CD4-positive, alpha-beta memory T cell (primary cell): ENCODE results near the gene CHCT1. TPM values are rescaled to one million over a fixed set of nuclear protein-coding genes. Genes with fewer than 3 reads are reported as not detected.

Experiments
- CTCF ChIA-PET: fragments of 350-600 bp; sonication (Branson Sonifier 250); formaldehyde crosslinking; loops from one replicate; lab custom pipeline; 2021; ENCODE audit warnings: inconsistent platforms; ENCODE audit not compliant: partially characterized antibody; lab: Charles Lee
- POLR2A ChIA-PET: fragments of 350-600 bp; sonication (Branson Sonifier 250); formaldehyde crosslinking; loops from one replicate; lab custom pipeline; 2021; ENCODE audit not compliant: partially characterized antibody; lab: Charles Lee
- DNase-seq, 5 donors: peaks; one replicate each; pipeline versions ENCODE4 v3.0.0 to v3.0.0-alpha.2; 2020 to 2022; ENCODE audit warnings: mixed read lengths in 1 of 5
- H3K27ac ChIP-seq: one replicate; pipeline ENCODE4 v1.7.0; 2013; ENCODE audit warnings: low read depth, low read length
- H3K27me3 ChIP-seq: 2 replicates; pipeline ENCODE4 v1.7.0; 2013; ENCODE audit warnings: mild to moderate bottlenecking, low read length, moderate library complexity; ENCODE audit not compliant: insufficient read depth
- H3K36me3 ChIP-seq: 2 replicates; pipeline ENCODE4 v1.7.0; 2013; ENCODE audit warnings: mild to moderate bottlenecking, low read length, moderate library complexity; ENCODE audit not compliant: insufficient read depth
- H3K4me1 ChIP-seq: 2 replicates; pipeline ENCODE4 v1.7.0; 2013; ENCODE audit warnings: mild to moderate bottlenecking, low read length, moderate library complexity; ENCODE audit not compliant: insufficient read depth
- H3K4me3 ChIP-seq, 2 donors: one replicate each; pipeline ENCODE4 v1.7.0; 2013; ENCODE audit warnings: low read length in 2 of 2, mild to moderate bottlenecking in 1 of 2
- H3K9me3 ChIP-seq, 2 donors: one replicate each; pipeline ENCODE4 v1.7.0; 2013; ENCODE audit warnings: low read length in 2 of 2, control low read depth in 1 of 2; ENCODE audit not compliant: control insufficient read depth in 1 of 2
- H3K27ac Mint-ChIP-seq, 7 donors: one replicate each; pipeline ENCODE4 v1.8.0; 2020 to 2021; ENCODE audit warnings: mixed read lengths in 7 of 7, mild to moderate bottlenecking in 6 of 7, inconsistent platforms in 3 of 7, moderate library complexity in 3 of 7
- H3K27me3 Mint-ChIP-seq, 2 donors: one replicate each; pipeline ENCODE4 v1.8.0; 2020 to 2021; ENCODE audit warnings: mixed read lengths in 2 of 2
- H3K36me3 Mint-ChIP-seq, 2 donors: one replicate each; pipeline ENCODE4 v1.8.0; 2020 to 2021; ENCODE audit warnings: mixed read lengths in 2 of 2, inconsistent platforms in 1 of 2, mild to moderate bottlenecking in 1 of 2
- H3K4me1 Mint-ChIP-seq, 4 donors: one replicate each; pipeline ENCODE4 v1.8.0; 2020 to 2021; ENCODE audit warnings: mixed read lengths in 4 of 4, mild to moderate bottlenecking in 1 of 4
- H3K4me3 Mint-ChIP-seq, 8 donors: one replicate each; pipeline ENCODE4 v1.8.0; 2020 to 2021; ENCODE audit warnings: mixed read lengths in 8 of 8, mild to moderate bottlenecking in 7 of 8, moderate library complexity in 6 of 8, inconsistent platforms in 3 of 8
- H3K9me3 Mint-ChIP-seq, 8 donors: one replicate each; pipeline ENCODE4 v1.8.0; 2020 to 2021; ENCODE audit warnings: mixed read lengths in 8 of 8, mild to moderate bottlenecking in 5 of 8, inconsistent platforms in 3 of 8, moderate library complexity in 1 of 8
- intact Hi-C: fragments of 100-400 bp; cut with micrococcal nuclease; formaldehyde crosslinking; loops from one replicate; pipeline ENCODE4 v1.15.1; 2023
- polyA plus RNA-seq, 2 donors: library from polyadenylated mRNA; unstranded; fragments of 300-500 nt; fragmentation: Illumina TruSeq; gene quantifications; one replicate each; pipeline ENCODE4 v1.2.3, GENCODE V29; 2021
- total RNA-seq, 2 experiments: library from RNA; stranded (reverse); gene quantifications; one replicate each; pipeline ENCODE4 v1.2.3, GENCODE V29; 2021

CHCT1 gene
- total and polyA plus RNA-seq, 4 experiments from 2014 or later: 0.54 TPM; not detected in 3

DNA sequence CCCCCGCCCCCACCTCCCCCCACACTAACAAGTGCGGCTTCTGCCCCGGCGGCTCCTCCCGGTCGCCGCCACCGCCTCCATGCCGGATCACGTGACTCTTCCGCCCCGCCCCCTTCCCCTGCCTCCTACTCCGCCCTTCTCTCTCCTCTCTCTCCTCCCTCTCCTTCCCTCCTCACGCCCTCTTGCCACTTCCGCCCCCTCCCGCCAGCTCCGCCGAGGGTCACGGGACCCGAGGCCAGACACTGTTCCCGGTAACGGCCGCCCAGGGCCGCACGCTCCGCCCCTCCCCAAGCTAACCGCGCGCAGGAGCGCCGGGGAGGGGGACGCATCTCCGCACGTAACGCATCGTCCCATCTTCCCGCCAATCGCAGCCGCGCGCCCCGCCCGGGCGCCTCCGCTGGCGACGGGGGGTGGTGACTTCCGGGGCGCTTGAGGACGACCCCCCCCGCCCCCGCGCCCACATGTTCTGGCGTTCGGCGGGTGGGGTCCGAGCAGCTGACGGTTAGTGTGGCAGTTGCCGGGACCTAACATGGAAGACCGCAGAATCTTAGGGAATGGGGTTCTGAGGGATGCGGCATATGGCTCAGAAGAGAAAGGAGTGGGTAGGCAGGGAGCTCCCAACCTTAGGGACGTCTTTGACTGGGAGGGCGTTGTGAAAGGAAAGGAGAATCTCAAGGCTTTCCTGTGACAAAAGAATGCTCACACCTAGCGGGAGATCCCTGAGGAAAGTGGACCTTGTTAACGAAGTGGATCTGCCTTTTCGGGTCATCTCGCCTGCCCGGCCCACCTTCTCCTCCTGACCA, 30.0 kb upstream of the CHCT1 start, which contains the start of gene USP32:
USP32 (minus strand) TSS at position 92 of the 803 bp plus-strand sequence. CDS start 194 bp downstream, outside the sequence.
- Histone ChIP-seq H3K9me3 (no peaks in the 10 kb centered on the region), H3K36me3 (no peaks in the 10 kb centered on the region), H3K4me1 (peaks cover 22% of the 10 kb centered on the region), H3K4me3 (peak within 1 kb of the TSS; percentile 47 to 67), H3K27ac (peak within 1 kb of the TSS; percentile 84), H3K27me3 (no peaks in the 10 kb centered on the region)
- H3K36me3 Mint-ChIP-seq: peaks cover 0 to 17% of the 10 kb centered on the region in 2 donors
- DNase-seq: peak; percentile 96 to 98 (median 97)
- intact Hi-C loops: loop anchor here (1.0 to 5.0 kb wide), 6 partner anchors 29 to 500 kb away; partner anchors contain the start of genes APPBP2, BCAS3, HEATR6 and RPS6KB1
- H3K27me3 Mint-ChIP-seq: no peaks in the 10 kb centered on the region
- POLR2A ChIA-PET: interaction anchor here (0.6 to 1.7 kb wide), 14 partner anchors 8 to 1239 kb away, joined by 3 to 11 read pairs (median 3); partner anchors contain the start of genes BCAS3, CLTC, HEATR6 and PPM1D
- H3K9me3 Mint-ChIP-seq: no peaks in the 10 kb centered on the region
- H3K27ac Mint-ChIP-seq: peak within 1 kb of the TSS; percentile 96 to 99 (median 98)
- CTCF ChIA-PET: interaction anchor here (1.0 to 1.4 kb wide), 3 partner anchors 27 to 30 kb away, joined by 3 to 5 read pairs (median 4); no protein-coding TSS in a partner anchor
- H3K4me3 Mint-ChIP-seq: peak within 1 kb of the TSS; percentile 92 to 97 (median 96)
- peaks cover 30 to 49% (median 36%) of the 10 kb centered on the region in 4 donors for H3K4me1 Mint-ChIP-seq

DNA sequence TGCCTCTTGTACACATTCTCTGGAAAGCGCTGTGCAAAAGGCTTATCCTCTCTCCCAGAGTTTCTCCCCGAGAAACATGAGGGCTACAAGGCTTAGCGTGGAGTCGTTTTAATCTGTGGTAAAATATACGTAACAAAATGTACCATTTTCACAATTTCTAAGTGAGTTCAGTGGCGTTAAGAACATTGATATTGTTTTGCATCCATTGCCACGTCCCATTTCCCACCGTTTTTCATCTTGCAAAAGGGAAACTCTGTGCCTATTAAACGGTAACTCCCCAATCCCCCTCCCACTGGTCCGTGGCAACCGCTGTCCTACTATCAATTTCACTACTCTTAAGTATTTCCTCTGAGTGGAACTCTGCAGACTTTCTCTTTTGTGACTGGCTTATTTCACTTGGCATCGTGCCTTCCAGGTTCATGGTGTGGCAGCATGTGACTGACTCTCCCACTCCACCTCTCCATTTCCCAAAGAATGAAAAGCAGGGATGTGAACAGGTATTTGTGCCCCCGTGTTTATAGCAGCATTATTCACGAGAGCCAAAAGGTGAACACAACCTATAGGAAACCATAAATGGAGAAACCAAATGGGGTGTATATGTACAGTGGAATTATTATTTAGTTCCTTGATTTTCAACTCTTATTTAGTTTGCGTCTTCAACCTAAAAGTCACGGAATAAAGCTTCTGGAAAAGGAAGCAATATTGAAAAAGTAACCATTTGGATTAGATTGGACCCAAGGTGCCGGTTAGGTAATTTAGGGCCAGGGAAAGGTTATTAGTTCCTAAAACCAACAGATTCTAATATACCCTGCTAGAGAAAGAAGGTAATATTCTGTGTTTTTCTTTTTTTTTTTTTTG, 29.2 kb upstream of the CHCT1 start:
- intact Hi-C loops: loop anchor here (1.0 to 5.0 kb wide), 6 partner anchors 28 to 501 kb away; partner anchors contain the start of genes APPBP2, BCAS3, HEATR6 and RPS6KB1
- peak overlapping the region; percentile 47 to 57 for H3K4me3 ChIP-seq
- H3K36me3 ChIP-seq: no peaks in the 10 kb centered on the region
- H3K27me3 ChIP-seq: no peaks in the 10 kb centered on the region
- H3K4me3 Mint-ChIP-seq: peak overlapping the region; percentile 92 to 97 (median 95)
- peaks cover 27% of the 10 kb centered on the region for H3K4me1 ChIP-seq
- H3K4me1 Mint-ChIP-seq: peaks cover 27 to 47% (median 34%) of the 10 kb centered on the region in 4 donors
- H3K9me3 ChIP-seq: no peaks in the 10 kb centered on the region
- peak overlapping the region; percentile 84 for H3K27ac ChIP-seq
- peaks cover 0 to 17% of the 10 kb centered on the region in 2 donors for H3K36me3 Mint-ChIP-seq
- H3K9me3 Mint-ChIP-seq: no peaks in the 10 kb centered on the region
- peak overlapping the region; percentile 96 to 99 (median 98) for H3K27ac Mint-ChIP-seq
- ChIA-PET POLR2A (interaction anchor here (0.6 to 1.7 kb wide), 5 partner anchors 13 to 1240 kb away, joined by 3 to 11 read pairs (median 5); partner anchors contain the start of genes BCAS3 and PPM1D), CTCF (interaction anchor here (1.3 to 1.4 kb wide), 2 partner anchors 26 to 28 kb away, joined by 4 to 5 read pairs; no protein-coding TSS in a partner anchor)
- peak; percentile 7 to 39 (median 18) for DNase-seq
- H3K27me3 Mint-ChIP-seq: no peaks in the 10 kb centered on the region

DNA sequence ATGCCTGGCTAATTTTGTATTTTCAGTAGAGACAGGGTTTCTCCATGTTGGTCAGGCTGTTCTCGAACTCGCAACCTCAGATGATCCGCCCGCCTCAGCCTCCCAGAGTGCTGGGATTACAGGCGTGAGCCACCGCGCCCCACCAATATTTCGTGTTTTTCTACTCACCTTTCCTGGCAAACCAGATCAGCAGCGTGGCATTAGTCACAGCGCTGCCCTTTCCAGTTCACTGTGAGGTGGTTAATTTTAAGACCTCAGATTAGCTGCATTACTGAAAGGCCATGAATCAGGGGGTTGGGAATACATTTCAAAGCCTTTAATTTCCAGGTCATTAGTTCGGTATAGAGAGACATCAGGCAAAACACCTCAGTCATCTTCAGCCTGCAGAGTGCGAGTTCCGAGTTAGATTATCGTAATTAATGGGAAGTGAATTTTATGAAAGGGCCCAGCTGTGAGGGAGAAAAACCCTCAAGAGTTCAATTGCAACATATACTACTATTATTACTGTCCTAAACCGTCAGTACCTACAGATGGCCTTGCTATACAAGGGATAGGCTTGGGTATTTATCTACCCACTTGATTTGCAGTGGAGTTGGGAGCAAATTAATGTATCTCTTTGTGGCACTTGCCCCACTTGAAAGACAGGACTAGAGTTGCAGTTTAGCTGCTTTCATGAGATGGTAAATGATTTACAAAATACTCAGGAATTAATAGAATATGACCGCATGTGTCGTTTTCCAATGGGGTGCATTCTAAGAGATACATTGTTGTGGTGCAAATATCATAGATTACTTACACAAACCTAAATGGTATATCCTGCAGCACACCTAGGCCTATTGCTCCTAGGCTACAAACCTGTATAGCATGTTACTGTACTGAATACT, 28.2 kb upstream of the CHCT1 start:
- H3K27ac ChIP-seq: no peak overlapping the region
- no peaks in the 10 kb centered on the region for H3K9me3 Mint-ChIP-seq
- intact Hi-C loops: loop anchor here (2.0 to 5.0 kb wide), 3 partner anchors 283 to 502 kb away; partner anchors contain the start of genes BCAS3, HEATR6, RPS6KB1 and TUBD1
- peak overlapping the region in 3 of 8 donors; percentile 7 to 46 (median 17) for H3K4me3 Mint-ChIP-seq
- no peaks in the 10 kb centered on the region for H3K9me3 ChIP-seq
- H3K36me3 Mint-ChIP-seq: peaks cover 0 to 17% of the 10 kb centered on the region in 2 donors
- no peaks in the 10 kb centered on the region for H3K27me3 Mint-ChIP-seq
- H3K4me1 Mint-ChIP-seq: peaks cover 21 to 43% (median 31%) of the 10 kb centered on the region in 4 donors
- no peaks in the 10 kb centered on the region for H3K27me3 ChIP-seq
- H3K4me3 ChIP-seq: no peak overlapping the region
- H3K27ac Mint-ChIP-seq: peak overlapping the region in 4 of 7 donors; percentile 68 to 99 (median 97)
- H3K36me3 ChIP-seq: no peaks in the 10 kb centered on the region
- POLR2A ChIA-PET: no interaction called here
- no peak for DNase-seq
- CTCF ChIA-PET: no interaction called here
- H3K4me1 ChIP-seq: peaks cover 33% of the 10 kb centered on the region

DNA sequence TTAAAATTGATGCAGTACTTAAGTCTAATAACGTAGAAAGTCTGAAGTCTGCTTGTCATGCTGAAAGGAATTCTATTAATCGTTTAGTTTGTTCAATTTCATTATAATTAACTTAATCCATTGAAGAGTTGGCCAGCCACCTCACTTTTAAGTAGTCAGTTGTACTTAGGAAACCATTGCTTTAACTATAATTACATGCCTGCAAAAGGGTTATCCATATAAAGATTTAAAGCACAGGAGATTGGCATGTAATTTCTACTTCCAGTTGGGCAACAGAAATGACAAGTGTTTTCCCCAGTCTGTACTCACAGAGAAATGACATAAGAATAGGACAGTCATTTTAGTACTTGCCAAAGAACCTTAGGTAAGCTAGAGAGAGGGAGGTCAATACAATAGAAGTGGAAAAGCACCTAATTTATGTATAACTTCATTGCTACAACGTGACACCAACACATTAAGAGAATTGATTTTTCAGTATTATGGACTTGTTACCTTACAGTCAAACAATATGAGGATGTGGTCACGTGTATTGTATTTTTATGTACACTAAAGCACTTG, 26.7 kb upstream of the CHCT1 start:
- Mint-ChIP-seq H3K27me3 (peaks cover 0 to 2% of the 10 kb centered on the region in 2 donors), H3K36me3 (peaks cover 0 to 17% of the 10 kb centered on the region in 2 donors), H3K4me1 (peaks cover 15 to 33% (median 21%) of the 10 kb centered on the region in 4 donors), H3K4me3 (no peak overlapping the region), H3K27ac (peak overlapping the region in 2 of 7 donors; percentile 10 to 55), H3K9me3 (no peaks in the 10 kb centered on the region)
- no peaks in the 10 kb centered on the region for H3K27me3 ChIP-seq
- peaks cover 25% of the 10 kb centered on the region for H3K4me1 ChIP-seq
- no peak overlapping the region for H3K27ac ChIP-seq
- DNase-seq: no peak
- intact Hi-C loops: no loop called here
- no peak overlapping the region for H3K4me3 ChIP-seq
- no peaks in the 10 kb centered on the region for H3K9me3 ChIP-seq
- POLR2A ChIA-PET: no interaction called here
- CTCF ChIA-PET: interaction anchor here (0.7 to 2.0 kb wide), 3 partner anchors 12 to 1669 kb away, joined by 3 to 4 read pairs (median 4); no protein-coding TSS in a partner anchor
- H3K36me3 ChIP-seq: no peaks in the 10 kb centered on the region

DNA sequence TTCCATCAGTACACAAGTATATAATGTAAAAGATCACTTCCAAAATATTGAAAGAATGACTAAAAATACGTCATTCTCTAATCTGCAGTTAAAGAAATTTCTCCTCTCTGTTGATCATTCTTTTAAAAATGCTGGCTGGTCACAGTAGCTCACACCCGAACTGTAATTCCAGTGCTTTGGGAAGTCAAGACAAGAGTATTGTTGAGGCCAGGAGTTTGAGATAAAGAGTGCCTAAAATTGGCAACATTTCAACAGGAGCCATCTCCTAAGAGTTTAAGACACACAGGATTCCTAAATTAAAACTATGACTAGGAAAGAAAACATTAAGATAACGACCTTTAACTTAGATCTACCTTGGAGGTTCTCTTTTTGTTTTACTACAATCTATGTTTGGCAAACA, 25.9 kb upstream of the CHCT1 start:
- Histone ChIP-seq H3K27me3 (no peaks in the 10 kb centered on the region), H3K4me3 (no peak overlapping the region), H3K4me1 (peaks cover 17% of the 10 kb centered on the region), H3K36me3 (no peaks in the 10 kb centered on the region), H3K9me3 (no peaks in the 10 kb centered on the region), H3K27ac (no peak overlapping the region)
- H3K27ac Mint-ChIP-seq: no peak overlapping the region
- ChIA-PET POLR2A (no interaction called here), CTCF (interaction anchor here (0.7 to 2.0 kb wide), 3 partner anchors 11 to 1668 kb away, joined by 3 to 4 read pairs (median 4); no protein-coding TSS in a partner anchor)
- H3K36me3 Mint-ChIP-seq: peaks cover 0 to 10% of the 10 kb centered on the region in 2 donors
- H3K27me3 Mint-ChIP-seq: peaks cover 0 to 2% of the 10 kb centered on the region in 2 donors
- intact Hi-C loops: no loop called here
- H3K4me1 Mint-ChIP-seq: peaks cover 7 to 25% (median 14%) of the 10 kb centered on the region in 4 donors
- H3K4me3 Mint-ChIP-seq: no peak overlapping the region
- no peak for DNase-seq
- H3K9me3 Mint-ChIP-seq: no peaks in the 10 kb centered on the region
